ENCODE data around the gene ANKHD1.
"Not testable (repeated sequence)": the region's sequence is repeated elsewhere in the genome, so short reads cannot be mapped to it uniquely, and the experiment has no call there.

The ANKHD1 gene

DNA sequence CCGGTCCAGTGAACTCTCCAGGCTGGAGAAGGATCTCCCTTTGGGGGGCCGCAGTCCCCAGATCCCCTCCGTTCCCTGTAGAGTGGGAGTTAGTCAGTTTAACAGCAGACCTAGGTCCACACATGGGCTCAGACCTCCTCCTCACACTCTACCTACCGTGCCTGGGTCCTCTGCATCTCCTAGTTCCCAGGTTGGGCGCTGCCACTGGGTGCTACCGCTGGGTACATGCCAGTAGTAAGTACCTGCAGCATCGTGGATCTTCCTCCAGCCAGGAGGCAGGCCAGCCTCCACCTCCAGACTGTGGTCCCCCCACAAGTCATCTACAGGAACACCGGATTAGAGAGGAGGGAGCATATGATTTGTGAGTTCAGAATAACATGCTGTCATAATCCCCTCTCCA, 162.0 kb downstream of the ANKHD1 start:
- DNase-seq (ENCODE audit: low read depth in 1 of 2, low spot score in 1 of 2): no peak

GRCh38 chr5:140564196-140565023, 162.8 kb downstream of the ANKHD1 start, which contains the start of the genes APBB3 and SLC35A4:
Gene APBB3 (minus strand): TSS chr5:140564598. CDS start chr5:140564245, 353 bp downstream.
Gene SLC35A4 (plus strand): TSS chr5:140564828. CDS start chr5:140567170, 2,342 bp downstream.
- DNase-seq (ENCODE audit: low read depth in 1 of 2, low spot score in 1 of 2): peak; percentile 90 to 95

DNA sequence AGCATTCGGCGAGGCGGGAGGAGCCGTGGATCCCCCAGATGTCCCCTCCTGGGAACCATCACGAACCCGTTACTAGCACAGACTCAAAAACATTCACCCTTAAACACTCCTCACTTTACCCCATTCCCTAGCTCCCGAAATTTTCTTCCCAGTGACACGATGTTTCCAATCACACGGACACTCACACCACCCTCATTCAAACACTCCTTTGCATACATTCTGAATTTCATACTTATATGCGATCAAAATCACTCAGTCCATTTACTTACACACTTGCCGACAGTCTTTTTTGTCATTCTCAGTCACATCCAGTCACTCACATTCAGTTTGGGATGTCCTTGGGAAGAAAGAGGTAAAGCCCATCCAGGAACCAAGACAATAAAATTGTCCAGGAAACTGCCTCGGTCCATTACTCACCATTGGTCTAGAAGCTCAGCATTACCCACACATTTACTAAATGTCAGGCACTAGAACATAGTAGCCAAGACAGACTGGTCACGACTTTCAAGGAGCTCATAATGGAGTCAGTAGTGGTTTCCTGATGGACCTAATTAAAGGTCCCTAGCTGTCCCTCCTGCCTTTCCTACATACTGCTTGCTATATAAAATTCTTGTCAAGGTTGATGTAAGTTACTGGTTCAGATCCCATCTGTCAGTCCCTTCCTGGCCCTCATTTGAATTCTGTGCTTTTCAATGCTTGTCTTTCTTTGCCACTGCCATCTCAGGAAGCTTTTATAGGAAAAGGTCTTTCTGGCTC, 163.6 kb downstream of the ANKHD1 start:
- no peak for DNase-seq (ENCODE audit: low read depth in 1 of 2, low spot score in 1 of 2)

DNA sequence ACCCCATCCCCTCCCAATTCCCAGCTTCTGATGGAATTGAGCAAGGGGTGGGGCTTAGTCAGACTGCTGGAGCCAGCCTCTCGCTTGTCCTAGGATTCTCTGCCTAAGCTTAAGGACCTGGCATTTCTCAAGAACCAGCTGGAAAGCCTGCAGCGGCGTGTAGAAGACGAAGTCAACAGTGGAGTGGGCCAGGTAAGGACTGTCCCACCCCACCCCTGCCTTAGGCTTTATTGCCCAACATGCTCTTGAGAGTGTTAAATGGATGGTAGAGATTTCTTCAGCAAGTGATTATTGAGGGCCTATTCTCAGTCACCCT, 164.1 kb downstream of the ANKHD1 start:
- no peak for DNase-seq (ENCODE audit: low read depth in 1 of 2, low spot score in 1 of 2)

DNA sequence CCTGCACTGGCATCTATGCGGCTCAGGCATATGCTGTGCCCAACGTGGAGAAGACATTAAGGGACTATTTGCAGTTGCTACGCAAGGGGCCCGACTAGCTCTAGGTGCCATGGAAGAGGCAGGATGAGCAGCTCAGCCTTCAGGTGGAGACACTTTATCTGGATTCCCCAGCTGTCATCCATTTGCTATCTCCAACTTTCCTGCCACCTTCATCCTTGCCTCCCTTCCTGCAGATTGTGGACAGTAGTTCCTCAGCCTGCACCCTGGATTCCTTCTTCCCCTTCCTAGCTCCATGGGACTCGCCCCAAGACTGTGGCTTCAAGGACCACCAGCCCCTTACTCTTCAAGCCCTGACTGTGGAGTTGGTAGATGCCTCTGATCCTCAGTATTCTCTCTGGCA, 165.0 kb downstream of the ANKHD1 start:
- no peak for DNase-seq (ENCODE audit: low read depth in 1 of 2, low spot score in 1 of 2)

DNA sequence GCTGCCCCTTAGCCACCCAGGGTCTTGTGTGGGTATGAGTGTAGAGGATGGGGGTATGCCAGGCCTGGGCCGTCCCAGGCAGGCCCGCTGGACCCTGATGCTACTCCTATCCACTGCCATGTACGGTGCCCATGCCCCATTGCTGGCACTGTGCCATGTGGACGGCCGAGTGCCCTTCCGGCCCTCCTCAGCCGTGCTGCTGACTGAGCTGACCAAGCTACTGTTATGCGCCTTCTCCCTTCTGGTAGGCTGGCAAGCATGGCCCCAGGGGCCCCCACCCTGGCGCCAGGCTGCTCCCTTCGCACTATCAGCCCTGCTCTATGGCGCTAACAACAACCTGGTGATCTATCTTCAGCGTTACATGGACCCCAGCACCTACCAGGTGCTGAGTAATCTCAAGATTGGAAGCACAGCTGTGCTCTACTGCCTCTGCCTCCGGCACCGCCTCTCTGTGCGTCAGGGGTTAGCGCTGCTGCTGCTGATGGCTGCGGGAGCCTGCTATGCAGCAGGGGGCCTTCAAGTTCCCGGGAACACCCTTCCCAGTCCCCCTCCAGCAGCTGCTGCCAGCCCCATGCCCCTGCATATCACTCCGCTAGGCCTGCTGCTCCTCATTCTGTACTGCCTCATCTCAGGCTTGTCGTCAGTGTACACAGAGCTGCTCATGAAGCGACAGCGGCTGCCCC, 165.6 kb downstream of the ANKHD1 start:
- no peak for DNase-seq (ENCODE audit: low read depth in 1 of 2, low spot score in 1 of 2)

DNA sequence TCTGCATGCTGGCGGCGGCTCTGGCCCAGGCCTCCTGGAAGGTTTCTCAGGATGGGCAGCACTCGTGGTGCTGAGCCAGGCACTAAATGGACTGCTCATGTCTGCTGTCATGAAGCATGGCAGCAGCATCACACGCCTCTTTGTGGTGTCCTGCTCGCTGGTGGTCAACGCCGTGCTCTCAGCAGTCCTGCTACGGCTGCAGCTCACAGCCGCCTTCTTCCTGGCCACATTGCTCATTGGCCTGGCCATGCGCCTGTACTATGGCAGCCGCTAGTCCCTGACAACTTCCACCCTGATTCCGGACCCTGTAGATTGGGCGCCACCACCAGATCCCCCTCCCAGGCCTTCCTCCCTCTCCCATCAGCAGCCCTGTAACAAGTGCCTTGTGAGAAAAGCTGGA, 166.2 kb downstream of the ANKHD1 start:
- no peak for DNase-seq (ENCODE audit: low read depth in 1 of 2, low spot score in 1 of 2)

- no peak for DNase-seq (ENCODE audit: low read depth in 1 of 2, low spot score in 1 of 2)
Measured at GRCh38 chr5:140568443-140569063, 166.9 kb downstream of the ANKHD1 start.

GRCh38 chr5:140569197-140569596, 167.6 kb downstream of the ANKHD1 start:
- no peak for DNase-seq (ENCODE audit: low read depth in 1 of 2, low spot score in 1 of 2)

DNA sequence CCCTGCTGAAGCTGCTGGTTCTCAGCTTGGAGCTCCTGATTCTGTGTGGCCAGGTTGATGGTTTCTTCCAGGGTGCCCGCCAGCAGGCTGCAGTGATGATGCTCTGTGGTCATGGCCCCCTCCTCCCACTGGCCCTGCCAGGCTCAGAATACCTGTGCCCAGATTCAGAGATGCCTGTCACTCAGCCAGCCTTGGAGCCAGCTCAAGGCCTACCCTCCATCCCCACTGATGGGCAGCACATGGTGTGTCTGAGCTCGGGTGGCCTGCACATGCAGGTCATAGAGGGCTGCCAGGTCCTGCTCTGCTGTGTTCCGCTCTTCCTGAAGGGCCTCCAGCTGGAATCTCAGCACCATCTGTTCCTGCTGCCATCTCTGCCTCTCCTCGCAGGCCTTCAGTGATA, 168.4 kb downstream of the ANKHD1 start:
- DNase-seq (ENCODE audit: low read depth in 1 of 2, low spot score in 1 of 2): no peak

- no peak for DNase-seq (ENCODE audit: low read depth in 1 of 2, low spot score in 1 of 2)
Measured at GRCh38 chr5:140570488-140570887, 168.9 kb downstream of the ANKHD1 start.

DNA sequence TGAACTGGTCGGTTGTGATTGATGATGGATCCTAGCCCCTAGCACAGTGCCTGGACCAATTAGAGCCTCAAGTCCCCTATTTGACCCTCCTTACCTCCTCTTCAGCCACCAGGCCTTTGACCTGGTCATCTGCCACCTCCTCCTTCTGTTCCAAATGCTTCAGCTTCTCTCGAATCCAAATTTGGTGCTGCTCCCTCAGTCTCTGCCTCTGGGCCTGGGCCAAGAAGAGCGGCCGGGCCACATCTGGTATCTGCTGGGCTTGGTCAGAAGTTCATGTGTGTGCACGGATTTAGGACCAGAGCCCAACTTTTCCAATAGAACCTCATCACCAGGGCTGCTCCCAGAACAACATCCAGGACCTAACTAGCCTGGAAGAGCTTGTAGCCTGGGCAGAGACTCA, 169.5 kb downstream of the ANKHD1 start:
- DNase-seq (ENCODE audit: low read depth in 1 of 2, low spot score in 1 of 2): no peak

DNA sequence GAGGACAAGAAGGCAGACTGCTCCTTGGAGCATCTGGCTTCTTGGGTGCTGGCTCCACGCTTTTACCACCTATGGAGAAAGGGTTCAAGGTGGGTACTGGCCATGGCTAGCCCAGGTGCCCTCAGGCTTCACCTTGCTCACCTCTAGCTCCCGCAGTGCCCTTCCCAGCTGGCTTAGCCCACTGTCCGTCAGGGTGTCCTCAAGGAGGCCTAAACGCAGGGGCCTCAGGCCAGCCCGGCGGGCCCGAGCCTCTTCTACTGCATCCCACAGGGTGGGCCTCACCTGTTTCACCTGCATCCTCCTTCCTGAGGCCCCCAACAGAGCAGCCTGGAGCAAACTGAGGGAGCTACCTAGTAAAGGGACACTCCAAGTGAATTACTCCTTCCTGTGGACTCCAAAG, 172.1 kb downstream of the ANKHD1 start:
- DNase-seq (ENCODE audit: low read depth in 1 of 2, low spot score in 1 of 2): no peak

GRCh38 chr5:140574165-140574564, 172.5 kb downstream of the ANKHD1 start:
- no peak for DNase-seq (ENCODE audit: low read depth in 1 of 2, low spot score in 1 of 2)

DNA sequence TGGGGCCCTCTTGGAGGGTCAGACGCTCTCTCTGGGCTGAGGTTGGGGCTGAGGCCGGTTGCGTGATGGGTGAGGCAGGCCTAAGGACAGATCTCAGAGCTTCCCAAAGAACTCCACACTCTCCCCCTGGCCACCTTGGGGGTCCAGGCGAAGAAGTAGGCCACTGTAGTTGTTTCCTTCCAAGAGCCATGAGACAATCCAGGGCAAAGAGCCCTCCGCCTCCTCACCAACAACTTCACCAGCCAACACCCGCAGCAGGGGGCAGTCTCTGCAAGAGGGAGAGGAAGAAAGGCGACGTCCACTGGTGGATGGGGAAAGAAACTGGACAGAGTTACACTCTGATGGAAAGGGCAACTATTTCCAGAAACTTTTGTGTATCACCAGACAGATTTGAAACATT, 173.7 kb downstream of the ANKHD1 start:
- no peak for DNase-seq (ENCODE audit: low read depth in 1 of 2, low spot score in 1 of 2)

- no peak for DNase-seq (ENCODE audit: low read depth in 1 of 2, low spot score in 1 of 2)
Measured at GRCh38 chr5:140576776-140577201, 175.2 kb downstream of the ANKHD1 start.

DNA sequence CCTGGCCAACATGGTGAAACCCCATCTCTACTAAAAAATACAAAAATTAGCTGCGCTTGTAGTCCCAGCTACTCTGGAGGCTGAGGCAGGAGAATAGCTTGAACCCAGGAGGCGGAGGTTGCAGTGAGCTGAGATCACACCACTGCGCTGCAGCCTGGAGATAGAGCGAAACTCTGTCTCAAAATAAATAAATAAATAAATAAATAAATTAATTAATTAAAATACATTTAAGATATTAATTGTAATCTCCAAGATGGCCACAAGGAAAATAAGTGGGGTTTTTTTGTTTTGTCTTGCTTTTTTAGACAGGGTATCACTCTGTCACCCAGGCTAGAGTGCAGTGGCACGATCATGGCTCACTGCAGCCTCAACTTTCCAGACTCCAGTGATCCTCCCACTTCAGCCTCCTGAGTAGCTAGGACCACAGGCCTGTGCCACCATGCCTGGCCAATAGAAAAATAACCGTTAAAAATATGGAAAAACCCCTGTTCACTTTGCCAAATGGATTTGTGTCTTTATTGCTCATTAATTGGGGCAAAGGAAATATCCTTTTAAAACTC, 177.6 kb downstream of the ANKHD1 start:
- not testable (repeated sequence) for DNase-seq (ENCODE audit: low read depth in 1 of 2, low spot score in 1 of 2)

DNA sequence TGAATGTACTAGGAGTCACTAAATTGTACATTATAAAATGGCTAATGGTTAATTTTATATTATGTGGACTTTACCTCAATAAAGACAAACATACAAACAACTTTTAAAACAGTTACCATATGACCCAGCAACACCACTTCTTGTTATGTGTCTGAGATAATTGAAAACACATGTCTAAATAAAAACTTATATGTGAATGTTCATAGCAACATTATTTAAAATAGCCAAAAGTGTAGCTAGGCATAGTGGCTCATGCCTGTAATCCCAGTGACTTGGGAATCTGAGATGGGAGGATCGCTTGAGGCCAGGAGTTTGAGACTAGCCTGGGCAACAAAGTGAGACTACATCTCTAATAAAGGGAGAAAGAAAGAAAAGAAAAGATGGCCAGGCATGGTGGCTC, 185.9 kb downstream of the ANKHD1 start:
- no peak for DNase-seq (ENCODE audit: low read depth in 1 of 2, low spot score in 1 of 2)

- DNase-seq (ENCODE audit: low read depth in 1 of 2, low spot score in 1 of 2): no peak
Measured at GRCh38 chr5:140588311-140589070, 186.9 kb downstream of the ANKHD1 start.
